Measurements from ENCODE around the gene TNC. TPM values are rescaled to one million over a fixed set of nuclear protein-coding genes. Genes with fewer than 3 reads are reported as not detected.

Gene TNC
- total and polyA plus RNA-seq, 10 of the 15 experiments (the other 5 are each of a cell fraction or from before 2014, with no cell fraction given): 0.05 to 4.2 (median 0.14) TPM

GRCh38 chr9:115035841-115036612 lies 81.9 kb downstream of the TNC start (continued):
- TF ChIP-seq, protein P1, sequence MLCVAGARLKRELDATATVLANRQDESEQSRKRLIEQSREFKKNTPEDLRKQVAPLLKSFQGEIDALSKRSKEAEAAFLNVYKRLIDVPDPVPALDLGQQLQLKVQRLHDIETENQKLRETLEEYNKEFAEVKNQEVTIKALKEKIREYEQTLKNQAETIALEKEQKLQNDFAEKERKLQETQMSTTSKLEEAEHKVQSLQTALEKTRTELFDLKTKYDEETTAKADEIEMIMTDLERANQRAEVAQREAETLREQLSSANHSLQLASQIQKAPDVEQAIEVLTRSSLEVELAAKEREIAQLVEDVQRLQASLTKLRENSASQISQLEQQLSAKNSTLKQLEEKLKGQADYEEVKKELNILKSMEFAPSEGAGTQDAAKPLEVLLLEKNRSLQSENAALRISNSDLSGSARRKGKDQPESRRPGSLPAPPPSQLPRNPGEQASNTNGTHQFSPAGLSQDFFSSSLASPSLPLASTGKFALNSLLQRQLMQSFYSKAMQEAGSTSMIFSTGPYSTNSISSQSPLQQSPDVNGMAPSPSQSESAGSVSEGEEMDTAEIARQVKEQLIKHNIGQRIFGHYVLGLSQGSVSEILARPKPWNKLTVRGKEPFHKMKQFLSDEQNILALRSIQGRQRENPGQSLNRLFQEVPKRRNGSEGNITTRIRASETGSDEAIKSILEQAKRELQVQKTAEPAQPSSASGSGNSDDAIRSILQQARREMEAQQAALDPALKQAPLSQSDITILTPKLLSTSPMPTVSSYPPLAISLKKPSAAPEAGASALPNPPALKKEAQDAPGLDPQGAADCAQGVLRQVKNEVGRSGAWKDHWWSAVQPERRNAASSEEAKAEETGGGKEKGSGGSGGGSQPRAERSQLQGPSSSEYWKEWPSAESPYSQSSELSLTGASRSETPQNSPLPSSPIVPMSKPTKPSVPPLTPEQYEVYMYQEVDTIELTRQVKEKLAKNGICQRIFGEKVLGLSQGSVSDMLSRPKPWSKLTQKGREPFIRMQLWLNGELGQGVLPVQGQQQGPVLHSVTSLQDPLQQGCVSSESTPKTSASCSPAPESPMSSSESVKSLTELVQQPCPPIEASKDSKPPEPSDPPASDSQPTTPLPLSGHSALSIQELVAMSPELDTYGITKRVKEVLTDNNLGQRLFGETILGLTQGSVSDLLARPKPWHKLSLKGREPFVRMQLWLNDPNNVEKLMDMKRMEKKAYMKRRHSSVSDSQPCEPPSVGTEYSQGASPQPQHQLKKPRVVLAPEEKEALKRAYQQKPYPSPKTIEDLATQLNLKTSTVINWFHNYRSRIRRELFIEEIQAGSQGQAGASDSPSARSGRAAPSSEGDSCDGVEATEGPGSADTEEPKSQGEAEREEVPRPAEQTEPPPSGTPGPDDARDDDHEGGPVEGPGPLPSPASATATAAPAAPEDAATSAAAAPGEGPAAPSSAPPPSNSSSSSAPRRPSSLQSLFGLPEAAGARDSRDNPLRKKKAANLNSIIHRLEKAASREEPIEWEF (IDR thresholded peaks at IDR 0.05; ENCODE audit: insufficient replicate concordance, low read depth, low read length): peak; percentile 35
- TF ChIP-seq CREB1 (IDR thresholded peaks at IDR 0.05; ENCODE audit: low read depth): peak; percentile 54
- TF ChIP-seq, protein P2, sequence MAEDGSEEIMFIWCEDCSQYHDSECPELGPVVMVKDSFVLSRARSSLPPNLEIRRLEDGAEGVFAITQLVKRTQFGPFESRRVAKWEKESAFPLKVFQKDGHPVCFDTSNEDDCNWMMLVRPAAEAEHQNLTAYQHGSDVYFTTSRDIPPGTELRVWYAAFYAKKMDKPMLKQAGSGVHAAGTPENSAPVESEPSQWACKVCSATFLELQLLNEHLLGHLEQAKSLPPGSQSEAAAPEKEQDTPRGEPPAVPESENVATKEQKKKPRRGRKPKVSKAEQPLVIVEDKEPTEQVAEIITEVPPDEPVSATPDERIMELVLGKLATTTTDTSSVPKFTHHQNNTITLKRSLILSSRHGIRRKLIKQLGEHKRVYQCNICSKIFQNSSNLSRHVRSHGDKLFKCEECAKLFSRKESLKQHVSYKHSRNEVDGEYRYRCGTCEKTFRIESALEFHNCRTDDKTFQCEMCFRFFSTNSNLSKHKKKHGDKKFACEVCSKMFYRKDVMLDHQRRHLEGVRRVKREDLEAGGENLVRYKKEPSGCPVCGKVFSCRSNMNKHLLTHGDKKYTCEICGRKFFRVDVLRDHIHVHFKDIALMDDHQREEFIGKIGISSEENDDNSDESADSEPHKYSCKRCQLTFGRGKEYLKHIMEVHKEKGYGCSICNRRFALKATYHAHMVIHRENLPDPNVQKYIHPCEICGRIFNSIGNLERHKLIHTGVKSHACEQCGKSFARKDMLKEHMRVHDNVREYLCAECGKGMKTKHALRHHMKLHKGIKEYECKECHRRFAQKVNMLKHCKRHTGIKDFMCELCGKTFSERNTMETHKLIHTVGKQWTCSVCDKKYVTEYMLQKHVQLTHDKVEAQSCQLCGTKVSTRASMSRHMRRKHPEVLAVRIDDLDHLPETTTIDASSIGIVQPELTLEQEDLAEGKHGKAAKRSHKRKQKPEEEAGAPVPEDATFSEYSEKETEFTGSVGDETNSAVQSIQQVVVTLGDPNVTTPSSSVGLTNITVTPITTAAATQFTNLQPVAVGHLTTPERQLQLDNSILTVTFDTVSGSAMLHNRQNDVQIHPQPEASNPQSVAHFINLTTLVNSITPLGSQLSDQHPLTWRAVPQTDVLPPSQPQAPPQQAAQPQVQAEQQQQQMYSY (CRISPR knock-in tag; IDR thresholded peaks at IDR 0.05): no peak
- TF ChIP-seq RFX5 (IDR thresholded peaks at IDR 0.05; ENCODE audit: low read depth, low read length): no peak
- TF ChIP-seq E4F1 (IDR thresholded peaks at IDR 0.05; ENCODE audit: borderline replicate concordance, partially characterized antibody): no peak
- peak; percentile 93 for TF ChIP-seq NFIC (IDR thresholded peaks at IDR 0.05; ENCODE audit: low read depth, low read length)
- no peak for TF ChIP-seq SMAD5 (IDR thresholded peaks at IDR 0.05; ENCODE audit: low read depth)
- TF ChIP-seq CEBPZ (IDR thresholded peaks at IDR 0.05; ENCODE audit: low read depth, low read length): no peak
- TF ChIP-seq ZBTB33 (IDR thresholded peaks at IDR 0.05): no peak
